RWPE2 (cell line): ENCODE measurements around the gene CCR8.

Source experiments
- ATAC-seq: fragments of 200-7000 bp; cut with Tn5 transposase; 3 replicates; pipeline ENCODE4 v1.9.1; 2021; ENCODE audit warnings: low read depth
- DNase-seq: peaks from one replicate; pipeline ENCODE4 v3.0.0-alpha.2; 2020; ENCODE audit warnings: low spot score
- H3K27ac ChIP-seq: fragments of 450-650 bp; 2 replicates; pipeline ENCODE4 v1.5.1; 2017; ENCODE audit warnings: mild to moderate bottlenecking; ENCODE audit not compliant: poor library complexity, severe bottlenecking
- H3K27me3 ChIP-seq: fragments of 250-450 bp; sonication (Bioruptor Pico); 2 replicates; pipeline ENCODE4 v1.5.1; 2021; ENCODE audit warnings: mild to moderate bottlenecking, moderate library complexity; ENCODE audit not compliant: insufficient read depth, poor library complexity, severe bottlenecking
- H3K36me3 ChIP-seq: fragments of 250-450 bp; sonication (Bioruptor Pico); 2 replicates; pipeline ENCODE4 v1.5.1; 2020; ENCODE audit warnings: low read depth, mild to moderate bottlenecking, moderate library complexity
- H3K4me1 ChIP-seq: fragments of 250-450 bp; sonication (Bioruptor Pico); 2 replicates; pipeline ENCODE4 v1.5.1; 2021; ENCODE audit warnings: mild to moderate bottlenecking, moderate library complexity; ENCODE audit not compliant: insufficient read depth, poor library complexity, severe bottlenecking
- H3K4me3 ChIP-seq: fragments of 250-450 bp; sonication (Bioruptor Pico); 2 replicates; pipeline ENCODE4 v1.5.1; 2021; ENCODE audit warnings: mild to moderate bottlenecking, moderate library complexity; ENCODE audit not compliant: severe bottlenecking
- H3K9me3 ChIP-seq: fragments of 250-450 bp; sonication (Bioruptor Pico); 2 replicates; pipeline ENCODE4 v1.5.1; 2021; ENCODE audit warnings: mild to moderate bottlenecking, moderate library complexity; ENCODE audit not compliant: severe bottlenecking
- TF ChIP-seq, protein P1 (sequence below): fragments of 450-650 bp; IDR thresholded peaks from one replicate; pipeline ENCODE4 v1.5.1; 2017; ENCODE audit warnings: mild to moderate bottlenecking, moderate library complexity; ENCODE audit not compliant: poor library complexity, severe bottlenecking

CCR8 gene

DNA sequence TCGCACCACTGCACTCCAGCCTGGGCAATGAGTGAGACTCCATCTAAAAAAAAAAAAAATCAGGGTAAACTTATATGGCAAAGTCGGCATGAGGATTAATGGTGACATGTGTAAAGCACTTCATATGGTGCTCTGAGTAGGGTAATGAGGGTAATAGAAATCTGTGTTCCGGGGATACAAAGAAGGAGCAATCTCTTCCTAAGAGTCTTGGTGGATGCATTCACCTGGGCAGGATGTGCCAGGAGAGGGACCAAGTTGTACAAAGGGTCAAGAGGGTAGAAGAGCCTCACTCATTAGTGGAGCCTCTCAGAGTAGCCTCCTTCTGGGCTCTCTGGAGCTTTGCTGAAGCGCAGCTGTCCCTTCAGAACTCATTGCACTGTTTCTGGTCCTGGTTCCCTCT is 40.4 kb upstream of the CCR8 start:
- H3K4me1 ChIP-seq: no peaks in the 10 kb centered on the region
- DNase-seq: no peak
- no peaks in the 10 kb centered on the region for H3K27me3 ChIP-seq
- H3K4me3 ChIP-seq: no peak overlapping the region
- no peak overlapping the region for H3K27ac ChIP-seq
- H3K36me3 ChIP-seq: no peaks in the 10 kb centered on the region
- TF ChIP-seq, protein P1, sequence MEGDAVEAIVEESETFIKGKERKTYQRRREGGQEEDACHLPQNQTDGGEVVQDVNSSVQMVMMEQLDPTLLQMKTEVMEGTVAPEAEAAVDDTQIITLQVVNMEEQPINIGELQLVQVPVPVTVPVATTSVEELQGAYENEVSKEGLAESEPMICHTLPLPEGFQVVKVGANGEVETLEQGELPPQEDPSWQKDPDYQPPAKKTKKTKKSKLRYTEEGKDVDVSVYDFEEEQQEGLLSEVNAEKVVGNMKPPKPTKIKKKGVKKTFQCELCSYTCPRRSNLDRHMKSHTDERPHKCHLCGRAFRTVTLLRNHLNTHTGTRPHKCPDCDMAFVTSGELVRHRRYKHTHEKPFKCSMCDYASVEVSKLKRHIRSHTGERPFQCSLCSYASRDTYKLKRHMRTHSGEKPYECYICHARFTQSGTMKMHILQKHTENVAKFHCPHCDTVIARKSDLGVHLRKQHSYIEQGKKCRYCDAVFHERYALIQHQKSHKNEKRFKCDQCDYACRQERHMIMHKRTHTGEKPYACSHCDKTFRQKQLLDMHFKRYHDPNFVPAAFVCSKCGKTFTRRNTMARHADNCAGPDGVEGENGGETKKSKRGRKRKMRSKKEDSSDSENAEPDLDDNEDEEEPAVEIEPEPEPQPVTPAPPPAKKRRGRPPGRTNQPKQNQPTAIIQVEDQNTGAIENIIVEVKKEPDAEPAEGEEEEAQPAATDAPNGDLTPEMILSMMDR: no peak
- no peak for ATAC-seq
- H3K9me3 ChIP-seq: no peaks in the 10 kb centered on the region

- Histone ChIP-seq H3K27me3 (no peaks in the 10 kb centered on the region), H3K4me1 (no peaks in the 10 kb centered on the region), H3K36me3 (no peaks in the 10 kb centered on the region), H3K4me3 (no peak overlapping the region), H3K9me3 (no peaks in the 10 kb centered on the region), H3K27ac (no peak overlapping the region)
- ATAC-seq (no peak), DNase-seq (no peak)
- TF ChIP-seq, protein P1: no peak
Measured at GRCh38 chr3:39290255-39290654, 39.3 kb upstream of the CCR8 start.

- DNase-seq (no peak), ATAC-seq (peak; percentile 29; the same call in 1 of the 3 replicates)
- no peaks in the 10 kb centered on the region for H3K36me3 ChIP-seq
- TF ChIP-seq, protein P1: peak; percentile 90
- H3K27ac ChIP-seq: no peak overlapping the region
- H3K4me1 ChIP-seq: no peaks in the 10 kb centered on the region
- no peaks in the 10 kb centered on the region for H3K27me3 ChIP-seq
- no peaks in the 10 kb centered on the region for H3K9me3 ChIP-seq
- no peak overlapping the region for H3K4me3 ChIP-seq
Measured at GRCh38 chr3:39291903-39292329, 37.6 kb upstream of the CCR8 start.

DNA sequence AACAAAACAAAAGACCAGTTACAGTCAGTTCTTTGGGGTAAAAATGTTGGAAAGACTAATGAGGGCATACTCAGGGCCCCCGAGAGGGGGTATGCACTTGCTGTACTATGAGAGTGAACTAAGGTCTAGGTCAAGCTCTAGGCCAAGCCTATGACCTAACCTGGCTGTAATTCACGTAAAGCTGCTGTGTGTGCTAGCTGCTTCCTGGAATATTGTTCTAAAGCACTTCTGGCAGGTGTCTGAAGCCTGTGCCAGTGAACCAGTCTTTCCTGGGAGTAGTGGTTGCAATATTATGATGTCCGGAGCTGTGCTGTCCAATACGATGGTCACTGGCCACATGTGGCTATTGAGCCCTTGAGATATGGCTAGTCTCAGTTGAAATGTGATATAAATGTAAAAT is 36.5 kb upstream of the CCR8 start:
- Histone ChIP-seq H3K4me3 (no peak overlapping the region), H3K27ac (no peak overlapping the region), H3K4me1 (no peaks in the 10 kb centered on the region), H3K9me3 (no peaks in the 10 kb centered on the region), H3K27me3 (no peaks in the 10 kb centered on the region), H3K36me3 (no peaks in the 10 kb centered on the region)
- TF ChIP-seq, protein P1: no peak
- ATAC-seq (no peak), DNase-seq (no peak)

DNA sequence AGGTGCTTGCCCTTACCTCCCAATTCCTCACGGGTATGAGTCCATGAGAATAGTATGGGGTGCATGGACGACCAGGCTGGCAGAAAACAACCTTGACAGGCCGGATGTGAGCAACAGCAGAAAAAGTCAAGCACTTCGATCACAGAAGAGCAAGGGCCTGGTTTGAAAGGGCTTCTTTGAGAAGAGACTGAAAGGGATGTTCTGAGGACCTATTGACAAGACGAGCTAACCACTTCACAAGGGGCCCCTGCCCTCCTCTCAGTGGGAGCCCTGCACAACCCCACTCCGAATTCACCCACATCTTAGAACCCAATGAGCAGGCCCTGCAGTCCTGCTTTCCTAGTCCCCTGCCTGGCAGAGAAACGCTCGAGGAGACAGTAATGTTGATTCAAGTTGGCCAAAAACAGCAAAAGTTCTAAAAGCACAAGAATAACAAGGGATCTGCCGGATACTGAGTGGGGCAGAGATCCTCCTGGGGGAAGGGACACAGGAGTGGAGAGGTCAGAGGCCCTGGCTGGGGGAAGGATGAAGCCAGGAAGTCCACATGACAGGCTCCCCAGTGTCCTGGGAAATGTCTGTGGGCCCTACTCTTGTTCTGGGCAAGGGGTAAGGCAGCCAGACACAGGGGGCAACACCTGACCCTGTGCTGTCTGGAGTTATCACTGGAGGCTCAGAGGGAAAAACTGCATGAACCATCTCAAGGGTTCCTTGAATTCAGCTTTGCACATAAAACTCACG is 34.9 kb upstream of the CCR8 start:
- Histone ChIP-seq H3K27me3 (no peaks in the 10 kb centered on the region), H3K4me1 (no peaks in the 10 kb centered on the region), H3K9me3 (no peaks in the 10 kb centered on the region), H3K27ac (no peak overlapping the region), H3K36me3 (no peaks in the 10 kb centered on the region), H3K4me3 (no peak overlapping the region)
- TF ChIP-seq, protein P1: no peak
- ATAC-seq: no peak
- DNase-seq: no peak
